Adipocyte (in vitro differentiated cells): ENCODE measurements around the gene RGS19.

Source experiments
- DNase-seq: peaks from one replicate; pipeline ENCODE4 v3.0.0-alpha.2; 2015; ENCODE audit warnings: low read depth
- H3K27me3 ChIP-seq: replicated peaks from 2 replicates; pipeline ENCODE4 v1.7.0; 2013; ENCODE audit warnings: mild to moderate bottlenecking, low read length, moderate library complexity; ENCODE audit not compliant: control insufficient read depth, insufficient read depth
- H3K36me3 ChIP-seq: 2 replicates; pipeline ENCODE4 v1.7.0; 2013; ENCODE audit warnings: low read length, mild to moderate bottlenecking, moderate library complexity; ENCODE audit not compliant: control insufficient read depth, insufficient read depth, severe bottlenecking
- H3K4me1 ChIP-seq: 2 replicates; pipeline ENCODE4 v1.7.0; 2013; ENCODE audit warnings: mild to moderate bottlenecking, low read length, moderate library complexity; ENCODE audit not compliant: control insufficient read depth, insufficient read depth
- H3K4me3 ChIP-seq: 2 replicates; pipeline ENCODE4 v1.7.0; 2013; ENCODE audit warnings: mild to moderate bottlenecking, low read length, moderate library complexity
- H3K9ac ChIP-seq: 2 replicates; pipeline ENCODE4 v1.7.0; 2013; ENCODE audit warnings: mild to moderate bottlenecking, low read length, moderate library complexity
- H3K9me3 ChIP-seq: 2 replicates; pipeline ENCODE4 v1.7.0; 2013; ENCODE audit warnings: mild to moderate bottlenecking, low read length, moderate library complexity; ENCODE audit not compliant: control insufficient read depth

RGS19 gene

GRCh38 chr20:64080013-64080812, 895 bp upstream of the RGS19 start, which contains the start of gene OPRL1:
Gene OPRL1 (plus strand): TSS chr20:64080082. CDS start chr20:64092721, 12,639 bp downstream.
- H3K9me3 ChIP-seq: no peaks in the 10 kb centered on the region
- peaks cover 23% of the 10 kb centered on the region for H3K27me3 ChIP-seq
- DNase-seq: no peak
- peak within 1 kb of the TSS; percentile 84 for H3K4me3 ChIP-seq
- H3K4me1 ChIP-seq: peaks cover 23% of the 10 kb centered on the region
- peak within 1 kb of the TSS; percentile 89 for H3K9ac ChIP-seq
- no peaks in the 10 kb centered on the region for H3K36me3 ChIP-seq

GRCh38 chr20:64078934-64079272, 415 bp downstream of the RGS19 start:
- peak overlapping the region; percentile 84 for H3K4me3 ChIP-seq
- DNase-seq: no peak
- peaks cover 12% of the 10 kb centered on the region for H3K27me3 ChIP-seq
- H3K36me3 ChIP-seq: peaks cover 3% of the 10 kb centered on the region
- H3K4me1 ChIP-seq: peaks cover 22% of the 10 kb centered on the region
- no peaks in the 10 kb centered on the region for H3K9me3 ChIP-seq
- H3K9ac ChIP-seq: peak overlapping the region; percentile 89

GRCh38 chr20:64077876-64078551, 1.3 kb downstream of the RGS19 start:
- Histone ChIP-seq H3K9ac (peak overlapping the region; percentile 89), H3K27me3 (peaks cover 10% of the 10 kb centered on the region), H3K36me3 (peaks cover 6% of the 10 kb centered on the region), H3K4me3 (peak overlapping the region; percentile 84), H3K9me3 (no peaks in the 10 kb centered on the region), H3K4me1 (peaks cover 19% of the 10 kb centered on the region)
- no peak for DNase-seq

- Histone ChIP-seq H3K4me3 (no peak overlapping the region), H3K27me3 (peaks cover 7% of the 10 kb centered on the region), H3K36me3 (peaks cover 6% of the 10 kb centered on the region), H3K9me3 (no peaks in the 10 kb centered on the region), H3K4me1 (peaks cover 17% of the 10 kb centered on the region), H3K9ac (no peak overlapping the region)
- DNase-seq: no peak
Measured at GRCh38 chr20:64077541-64077875, 1.8 kb downstream of the RGS19 start.

GRCh38 chr20:64077094-64077493, 2.2 kb downstream of the RGS19 start:
- H3K4me1 ChIP-seq: peaks cover 17% of the 10 kb centered on the region
- no peak for DNase-seq
- H3K27me3 ChIP-seq: peaks cover 3% of the 10 kb centered on the region
- H3K9me3 ChIP-seq: no peaks in the 10 kb centered on the region
- no peak overlapping the region for H3K9ac ChIP-seq
- no peak overlapping the region for H3K4me3 ChIP-seq
- H3K36me3 ChIP-seq: peaks cover 6% of the 10 kb centered on the region

- H3K9me3 ChIP-seq: no peaks in the 10 kb centered on the region
- H3K4me1 ChIP-seq: peaks cover 17% of the 10 kb centered on the region
- DNase-seq: no peak
- H3K27me3 ChIP-seq: no peaks in the 10 kb centered on the region
- H3K9ac ChIP-seq: no peak overlapping the region
- H3K36me3 ChIP-seq: peaks cover 6% of the 10 kb centered on the region
- no peak overlapping the region for H3K4me3 ChIP-seq
Measured at GRCh38 chr20:64076061-64076997, 3.0 kb downstream of the RGS19 start.

- no peak overlapping the region for H3K9ac ChIP-seq
- no peaks in the 10 kb centered on the region for H3K9me3 ChIP-seq
- no peak overlapping the region for H3K4me3 ChIP-seq
- peaks cover 6% of the 10 kb centered on the region for H3K36me3 ChIP-seq
- peaks cover 17% of the 10 kb centered on the region for H3K4me1 ChIP-seq
- no peaks in the 10 kb centered on the region for H3K27me3 ChIP-seq
- no peak for DNase-seq
Measured at GRCh38 chr20:64075556-64075955, 3.8 kb downstream of the RGS19 start.

- peaks cover 12% of the 10 kb centered on the region for H3K4me1 ChIP-seq
- H3K9ac ChIP-seq: no peak overlapping the region
- no peaks in the 10 kb centered on the region for H3K27me3 ChIP-seq
- DNase-seq: no peak
- H3K36me3 ChIP-seq: peaks cover 6% of the 10 kb centered on the region
- H3K9me3 ChIP-seq: no peaks in the 10 kb centered on the region
- no peak overlapping the region for H3K4me3 ChIP-seq
Measured at GRCh38 chr20:64074963-64075362, 4.4 kb downstream of the RGS19 start.

- peaks cover 12% of the 10 kb centered on the region for H3K4me1 ChIP-seq
- no peak overlapping the region for H3K9ac ChIP-seq
- no peak overlapping the region for H3K4me3 ChIP-seq
- no peak for DNase-seq
- no peaks in the 10 kb centered on the region for H3K27me3 ChIP-seq
- H3K36me3 ChIP-seq: peaks cover 6% of the 10 kb centered on the region
- no peaks in the 10 kb centered on the region for H3K9me3 ChIP-seq
Measured at GRCh38 chr20:64074184-64074789, 5.0 kb downstream of the RGS19 start.

GRCh38 chr20:64073476-64074183, 5.7 kb downstream of the RGS19 start:
- Histone ChIP-seq H3K4me3 (no peak overlapping the region), H3K27me3 (no peaks in the 10 kb centered on the region), H3K36me3 (peaks cover 6% of the 10 kb centered on the region), H3K9me3 (no peaks in the 10 kb centered on the region), H3K4me1 (peaks cover 6% of the 10 kb centered on the region), H3K9ac (no peak overlapping the region)
- no peak for DNase-seq
